KMS-11 (cell line): ENCODE data around the gene ZNF70.

Experiments used
- H2AFZ ChIP-seq: fragments of 200-600 bp; sonication (generic); 2 replicates; pipeline ENCODE4 v1.6.1; 2016; ENCODE audit warnings: antibody characterized with exemption, mixed run types, low read depth
- H3K27ac ChIP-seq: fragments of 200-600 bp; sonication (generic); 2 replicates; pipeline ENCODE4 v1.6.1; 2016; ENCODE audit warnings: mild to moderate bottlenecking, mixed run types
- H3K27me3 ChIP-seq: fragments of 200-600 bp; sonication (generic); 2 replicates; pipeline ENCODE4 v1.6.1; 2017; ENCODE audit warnings: mild to moderate bottlenecking, low read depth, mixed run types, moderate library complexity; ENCODE audit not compliant: insufficient read depth
- H3K36me3 ChIP-seq: fragments of 200-600 bp; sonication (generic); 2 replicates; pipeline ENCODE4 v1.6.1; 2017; ENCODE audit warnings: mild to moderate bottlenecking, mixed run types; ENCODE audit not compliant: insufficient read depth
- H3K4me1 ChIP-seq: fragments of 200-600 bp; sonication (generic); 2 replicates; pipeline ENCODE4 v1.6.1; 2016; ENCODE audit warnings: mild to moderate bottlenecking, low read depth, mixed run types; ENCODE audit not compliant: poor library complexity, severe bottlenecking
- H3K4me2 ChIP-seq: fragments of 200-600 bp; sonication (generic); 2 replicates; pipeline ENCODE4 v1.7.0; 2016; ENCODE audit warnings: mild to moderate bottlenecking, mixed run types
- H3K4me3 ChIP-seq: fragments of 200-600 bp; sonication (generic); IDR thresholded peaks from 2 replicates; pipeline ENCODE4 v1.6.1; 2017; ENCODE audit warnings: low read depth, low read length, mixed read lengths; ENCODE audit not compliant: insufficient read depth
- H3K79me2 ChIP-seq: fragments of 200-600 bp; sonication (generic); 2 replicates; pipeline ENCODE4 v1.6.1; 2016; ENCODE audit warnings: low read depth, mixed run types; ENCODE audit not compliant: insufficient read depth
- H3K9ac ChIP-seq: fragments of 200-600 bp; sonication (generic); 2 replicates; pipeline ENCODE4 v1.6.1; 2016; ENCODE audit warnings: mild to moderate bottlenecking, mixed run types
- H4K20me1 ChIP-seq: fragments of 200-600 bp; sonication (generic); 2 replicates; pipeline ENCODE4 v1.6.1; 2016; ENCODE audit warnings: mild to moderate bottlenecking, mixed run types; ENCODE audit not compliant: insufficient read depth
- TF ChIP-seq, protein P1 (sequence below): fragments of 200-600 bp; sonication (generic); conservative IDR thresholded peaks from 2 replicates; pipeline ENCODE4 v1.6.1; 2017; ENCODE audit warnings: low read depth, mild to moderate bottlenecking, antibody characterized with exemption, low read length, moderate library complexity, mixed read lengths

Gene ZNF70

DNA sequence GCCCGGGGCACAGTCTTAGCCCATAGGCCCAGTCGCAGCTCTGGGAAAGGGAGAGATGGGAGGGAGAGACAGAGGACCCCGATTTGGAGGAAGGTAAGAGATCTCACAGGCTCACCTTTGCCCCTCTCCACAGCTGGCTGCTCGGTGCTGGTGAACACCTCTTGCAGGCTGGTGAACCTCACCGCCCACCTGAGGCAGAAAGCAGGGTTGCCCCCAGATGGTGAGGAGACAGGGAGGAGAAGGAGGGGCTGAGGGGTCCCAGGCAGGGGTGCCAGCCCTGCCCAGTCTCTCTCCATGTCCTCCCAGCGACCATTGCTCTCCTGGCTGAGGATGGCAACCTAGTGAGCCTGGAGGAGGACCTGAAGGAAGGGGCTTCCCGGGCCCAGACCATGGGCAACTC, 13.0 kb upstream of the ZNF70 start:
- H3K27ac ChIP-seq = no peak overlapping the region
- H2AFZ ChIP-seq = no peak overlapping the region
- H3K4me3 ChIP-seq = no peak overlapping the region
- peaks cover 20% of the 10 kb centered on the region for H3K4me1 ChIP-seq
- H4K20me1 ChIP-seq = no peaks in the 10 kb centered on the region
- no peak overlapping the region for H3K9ac ChIP-seq
- peaks cover 11% of the 10 kb centered on the region for H3K79me2 ChIP-seq
- H3K27me3 ChIP-seq = no peaks in the 10 kb centered on the region
- no peaks in the 10 kb centered on the region for H3K36me3 ChIP-seq
- TF ChIP-seq, protein P1, sequence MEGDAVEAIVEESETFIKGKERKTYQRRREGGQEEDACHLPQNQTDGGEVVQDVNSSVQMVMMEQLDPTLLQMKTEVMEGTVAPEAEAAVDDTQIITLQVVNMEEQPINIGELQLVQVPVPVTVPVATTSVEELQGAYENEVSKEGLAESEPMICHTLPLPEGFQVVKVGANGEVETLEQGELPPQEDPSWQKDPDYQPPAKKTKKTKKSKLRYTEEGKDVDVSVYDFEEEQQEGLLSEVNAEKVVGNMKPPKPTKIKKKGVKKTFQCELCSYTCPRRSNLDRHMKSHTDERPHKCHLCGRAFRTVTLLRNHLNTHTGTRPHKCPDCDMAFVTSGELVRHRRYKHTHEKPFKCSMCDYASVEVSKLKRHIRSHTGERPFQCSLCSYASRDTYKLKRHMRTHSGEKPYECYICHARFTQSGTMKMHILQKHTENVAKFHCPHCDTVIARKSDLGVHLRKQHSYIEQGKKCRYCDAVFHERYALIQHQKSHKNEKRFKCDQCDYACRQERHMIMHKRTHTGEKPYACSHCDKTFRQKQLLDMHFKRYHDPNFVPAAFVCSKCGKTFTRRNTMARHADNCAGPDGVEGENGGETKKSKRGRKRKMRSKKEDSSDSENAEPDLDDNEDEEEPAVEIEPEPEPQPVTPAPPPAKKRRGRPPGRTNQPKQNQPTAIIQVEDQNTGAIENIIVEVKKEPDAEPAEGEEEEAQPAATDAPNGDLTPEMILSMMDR = no peak
- H3K4me2 ChIP-seq = no peak overlapping the region

DNA sequence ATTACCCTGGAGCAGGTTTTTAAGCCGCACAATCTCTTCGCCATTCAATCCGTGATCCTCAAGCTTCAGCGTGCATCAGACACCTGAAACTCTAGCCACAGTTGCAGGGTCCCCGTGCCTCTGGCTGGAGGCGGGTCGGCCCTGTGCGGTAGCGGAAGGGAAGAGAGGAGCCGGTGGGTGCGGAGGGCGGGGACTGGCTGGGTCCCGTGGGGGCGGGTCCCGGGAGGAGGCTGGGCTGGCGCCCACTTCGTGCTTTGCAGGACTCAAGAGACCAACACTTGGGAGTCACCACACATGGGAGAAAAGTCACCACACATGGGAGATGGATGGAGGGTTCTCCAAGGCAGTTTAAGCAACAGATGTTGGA, 12.7 kb upstream of the ZNF70 start:
- no peaks in the 10 kb centered on the region for H3K36me3 ChIP-seq
- H3K79me2 ChIP-seq = peaks cover 11% of the 10 kb centered on the region
- H3K4me3 ChIP-seq = no peak overlapping the region
- peaks cover 17% of the 10 kb centered on the region for H3K4me1 ChIP-seq
- no peaks in the 10 kb centered on the region for H4K20me1 ChIP-seq
- TF ChIP-seq, protein P1 = no peak
- no peaks in the 10 kb centered on the region for H3K27me3 ChIP-seq
- no peak overlapping the region for H3K27ac ChIP-seq
- no peak overlapping the region for H3K9ac ChIP-seq
- no peak overlapping the region for H3K4me2 ChIP-seq
- no peak overlapping the region for H2AFZ ChIP-seq

DNA sequence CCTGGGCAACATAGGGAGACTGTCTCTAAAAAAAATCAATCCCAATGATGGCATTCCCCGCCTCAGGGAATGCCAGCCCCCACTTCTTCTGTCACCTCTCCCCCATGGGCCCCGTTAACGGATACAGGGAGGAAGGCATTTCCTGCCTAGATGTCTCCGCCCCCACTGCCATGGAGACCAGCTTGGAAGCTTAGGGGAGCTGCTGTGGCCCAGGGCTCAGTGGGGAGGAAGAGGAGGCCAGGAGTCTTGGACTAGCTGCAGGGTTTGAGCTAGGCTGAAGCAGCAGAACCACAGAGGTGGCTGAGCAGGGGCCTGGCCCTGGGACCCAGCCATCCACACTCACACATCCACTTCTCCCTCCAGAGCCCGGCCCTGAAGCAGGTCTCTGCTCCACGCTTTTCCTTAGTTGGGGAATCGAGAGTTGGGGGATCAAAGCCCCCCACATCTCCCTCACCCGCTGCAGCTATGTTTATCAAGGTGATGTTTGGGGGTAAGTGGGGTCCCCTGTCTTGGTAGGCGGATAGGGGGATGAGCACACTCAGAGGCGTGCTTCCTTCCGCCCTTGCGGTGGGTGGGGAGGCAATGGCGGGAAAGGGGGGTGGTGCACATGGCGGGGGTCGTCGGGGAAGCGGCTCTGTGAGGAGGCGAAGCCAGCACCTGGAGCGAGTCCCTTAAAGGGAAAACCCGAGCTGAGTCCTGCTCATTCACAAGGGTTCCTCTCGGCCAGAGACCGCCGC, 12.1 kb upstream of the ZNF70 start, which contains the start of gene C22orf15:
Gene C22orf15 (plus strand): TSS at position 149 of the 737 bp plus-strand sequence. CDS start 317 bp downstream, at position 466.
- H3K79me2 ChIP-seq = peaks cover 11% of the 10 kb centered on the region
- no peak within 1 kb of the TSS for H2AFZ ChIP-seq
- H3K27ac ChIP-seq = no peak within 1 kb of the TSS
- H3K9ac ChIP-seq = no peak within 1 kb of the TSS
- H3K27me3 ChIP-seq = no peaks in the 10 kb centered on the region
- H3K4me2 ChIP-seq = no peak within 1 kb of the TSS
- H3K4me1 ChIP-seq = peaks cover 14% of the 10 kb centered on the region
- no peak within 1 kb of the TSS for H3K4me3 ChIP-seq
- H3K36me3 ChIP-seq = no peaks in the 10 kb centered on the region
- H4K20me1 ChIP-seq = no peaks in the 10 kb centered on the region
- TF ChIP-seq, protein P1 = no peak

DNA sequence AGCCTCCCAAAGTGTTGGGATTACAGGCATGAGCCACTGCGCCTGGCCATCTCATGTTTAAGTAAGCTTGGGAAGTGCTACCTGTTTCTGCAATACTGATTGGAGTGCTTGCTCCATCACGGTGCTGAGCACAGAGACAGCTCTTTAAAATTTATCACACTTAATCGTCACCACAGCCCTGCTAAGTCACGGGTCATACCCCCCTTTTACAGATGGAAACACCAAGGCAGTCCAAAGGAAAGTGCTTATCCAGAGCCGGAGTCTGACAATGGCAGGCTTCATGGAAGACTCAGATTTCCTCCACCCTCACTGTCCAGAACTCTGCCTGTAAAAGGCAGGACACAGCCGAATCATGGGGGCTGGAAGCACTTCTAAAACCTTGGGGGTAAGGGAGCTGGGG, 9.1 kb upstream of the ZNF70 start:
- Histone ChIP-seq H3K27me3 (no peaks in the 10 kb centered on the region), H3K36me3 (no peaks in the 10 kb centered on the region), H3K79me2 (no peaks in the 10 kb centered on the region), H3K27ac (no peak overlapping the region), H3K4me3 (no peak overlapping the region), H4K20me1 (no peaks in the 10 kb centered on the region), H3K4me2 (no peak overlapping the region), H2AFZ (no peak overlapping the region), H3K9ac (no peak overlapping the region), H3K4me1 (no peaks in the 10 kb centered on the region)
- TF ChIP-seq, protein P1 = no peak
